GM12892 (cell line): ENCODE data around the gene MAST3.

Source experiments
- POLR2A ChIP-seq: IDR thresholded peaks from 2 replicates; pipeline ENCODE4 v1.6.1; 2011; ENCODE audit warnings: low read depth, low read length, control low read depth
- POLR2AphosphoS5 ChIP-seq: IDR thresholded peaks from 2 replicates; pipeline ENCODE4 v1.6.1; 2011; ENCODE audit warnings: low read depth, low read length, control low read depth
- TAF1 ChIP-seq: IDR thresholded peaks from 2 replicates; pipeline ENCODE4 v1.6.1; 2011; ENCODE audit warnings: low read depth, mild to moderate bottlenecking, control low read depth, low read length, borderline replicate concordance

DNA sequence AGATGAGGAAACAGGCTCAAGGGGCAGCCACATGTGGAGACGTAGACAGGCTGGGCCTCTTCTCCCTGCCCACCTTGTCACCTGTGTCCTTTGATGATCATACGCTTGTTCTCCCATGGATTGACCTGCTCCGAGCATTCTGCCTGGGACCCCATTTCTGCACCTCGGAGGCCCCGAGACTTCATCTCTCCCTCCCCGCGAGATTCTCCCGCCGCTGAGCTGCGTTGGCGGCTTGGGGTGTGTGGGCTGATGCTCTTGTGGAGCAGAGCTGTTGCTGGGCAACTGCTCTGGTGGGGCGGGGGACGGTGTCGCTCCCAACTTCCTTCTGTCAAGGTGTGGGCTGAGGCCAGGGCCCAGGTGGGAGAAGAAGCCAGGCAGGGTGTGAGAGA, 22.1 kb downstream of the MAST3 start:
- no peak for TF ChIP-seq POLR2A
- TF ChIP-seq POLR2AphosphoS5, result no peak
- no peak for TF ChIP-seq TAF1
